Measurements from ENCODE around the gene SF3B2. TPM values are rescaled to one million over a fixed set of nuclear protein-coding genes. Genes with fewer than 3 reads are reported as not detected.
"Not testable (repeated sequence)": the region's sequence is repeated elsewhere in the genome, so short reads cannot be mapped to it uniquely, and the experiment has no call there.

Gene SF3B2
- total RNA-seq, 1 donor from 2014 or later, result 261 TPM

DNA sequence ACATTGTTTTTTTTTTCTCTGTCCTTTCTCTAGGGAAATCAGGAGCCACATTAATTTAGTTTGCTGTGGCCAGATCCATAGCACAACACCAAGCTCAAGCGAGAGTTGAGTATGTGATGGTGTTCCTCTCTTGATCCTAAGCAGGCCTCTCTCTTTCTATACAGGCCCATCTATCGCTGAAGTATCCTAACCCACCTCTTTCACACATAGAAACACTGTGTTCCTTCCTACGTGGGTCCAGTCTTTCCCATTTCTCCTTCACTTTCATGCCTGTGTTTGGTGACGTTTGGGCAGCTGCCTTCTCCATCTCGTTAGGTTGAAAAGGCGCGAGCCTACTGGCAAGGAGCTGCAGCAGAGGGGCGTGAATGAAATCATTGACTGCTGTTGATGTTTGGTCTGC is 20.4 kb downstream of the SF3B2 start:
- H3K4me1 Mint-ChIP-seq, result peaks cover 27% of the 10 kb centered on the region

DNA sequence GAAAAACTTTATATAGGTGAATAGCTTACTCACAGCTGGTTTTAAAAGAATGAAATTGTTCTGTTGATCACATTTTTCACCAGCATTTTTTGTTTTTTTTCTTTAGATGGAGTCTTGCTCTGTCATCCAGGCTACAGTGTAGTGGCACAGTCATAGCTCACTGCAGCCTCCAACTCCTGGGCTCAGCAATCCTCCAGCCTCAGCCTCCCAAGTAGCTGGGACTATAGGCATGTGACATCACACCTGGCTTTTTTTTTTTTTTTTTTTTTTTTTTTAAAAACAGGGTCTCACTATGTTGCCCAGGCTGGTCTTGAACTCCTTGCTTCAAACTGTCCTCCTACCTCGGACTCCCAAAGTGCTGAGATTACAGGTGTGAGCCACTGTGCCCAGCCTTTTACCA is 21.5 kb downstream of the SF3B2 start:
- peaks cover 3% of the 10 kb centered on the region for H3K27me3 Mint-ChIP-seq (ENCODE audit: low read depth)
- H3K36me3 Mint-ChIP-seq (ENCODE audit: low read depth), result peaks cover 12% of the 10 kb centered on the region
- no peak overlapping the region for H3K27ac Mint-ChIP-seq (ENCODE audit: unreplicated experiment)
- peaks cover 24% of the 10 kb centered on the region for H3K4me1 Mint-ChIP-seq
- TF ChIP-seq, protein P1, sequence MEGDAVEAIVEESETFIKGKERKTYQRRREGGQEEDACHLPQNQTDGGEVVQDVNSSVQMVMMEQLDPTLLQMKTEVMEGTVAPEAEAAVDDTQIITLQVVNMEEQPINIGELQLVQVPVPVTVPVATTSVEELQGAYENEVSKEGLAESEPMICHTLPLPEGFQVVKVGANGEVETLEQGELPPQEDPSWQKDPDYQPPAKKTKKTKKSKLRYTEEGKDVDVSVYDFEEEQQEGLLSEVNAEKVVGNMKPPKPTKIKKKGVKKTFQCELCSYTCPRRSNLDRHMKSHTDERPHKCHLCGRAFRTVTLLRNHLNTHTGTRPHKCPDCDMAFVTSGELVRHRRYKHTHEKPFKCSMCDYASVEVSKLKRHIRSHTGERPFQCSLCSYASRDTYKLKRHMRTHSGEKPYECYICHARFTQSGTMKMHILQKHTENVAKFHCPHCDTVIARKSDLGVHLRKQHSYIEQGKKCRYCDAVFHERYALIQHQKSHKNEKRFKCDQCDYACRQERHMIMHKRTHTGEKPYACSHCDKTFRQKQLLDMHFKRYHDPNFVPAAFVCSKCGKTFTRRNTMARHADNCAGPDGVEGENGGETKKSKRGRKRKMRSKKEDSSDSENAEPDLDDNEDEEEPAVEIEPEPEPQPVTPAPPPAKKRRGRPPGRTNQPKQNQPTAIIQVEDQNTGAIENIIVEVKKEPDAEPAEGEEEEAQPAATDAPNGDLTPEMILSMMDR (conservative IDR thresholded peaks at IDR 0.05), result no peak
- no peaks in the 10 kb centered on the region for H3K9me3 Mint-ChIP-seq
- H3K4me3 Mint-ChIP-seq, result peak overlapping the region; percentile 33
- no peak for DNase-seq (ENCODE audit: low read depth, low spot score)

More for the DNA sequence above, 20.4 kb downstream of the SF3B2 start:
- H3K27ac Mint-ChIP-seq (ENCODE audit: unreplicated experiment), result no peak overlapping the region
- no peak for DNase-seq (ENCODE audit: low read depth, low spot score)
- TF ChIP-seq, protein P1 (conservative IDR thresholded peaks at IDR 0.05), result no peak
- H3K36me3 Mint-ChIP-seq (ENCODE audit: low read depth), result peaks cover 16% of the 10 kb centered on the region
- H3K9me3 Mint-ChIP-seq, result no peaks in the 10 kb centered on the region
- peaks cover 6% of the 10 kb centered on the region for H3K27me3 Mint-ChIP-seq (ENCODE audit: low read depth)
- peak overlapping the region; percentile 98 for H3K4me3 Mint-ChIP-seq

DNA sequence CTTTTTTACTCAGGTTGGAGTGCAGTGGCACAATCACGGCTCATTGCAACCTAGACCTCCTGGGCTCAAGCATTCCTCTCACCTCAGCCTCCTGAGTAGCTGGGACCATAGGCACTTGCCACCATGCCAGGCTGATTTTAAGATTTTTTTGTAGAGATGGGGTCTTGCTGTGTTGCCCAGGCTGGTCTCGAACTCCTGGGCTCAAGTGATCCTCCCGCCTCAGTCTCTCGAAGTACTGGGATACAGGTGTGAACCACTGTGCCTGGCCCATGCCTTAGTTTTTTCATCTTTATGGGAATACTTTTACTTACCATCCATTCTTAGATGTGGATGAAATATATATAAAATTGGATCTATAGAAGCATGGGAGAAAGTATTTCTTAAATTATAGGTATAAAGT is 23.1 kb downstream of the SF3B2 start:
- peaks cover 19% of the 10 kb centered on the region for H3K4me1 Mint-ChIP-seq
- H3K4me3 Mint-ChIP-seq, result no peak overlapping the region
- H3K27me3 Mint-ChIP-seq (ENCODE audit: low read depth), result no peaks in the 10 kb centered on the region
- DNase-seq (ENCODE audit: low read depth, low spot score), result no peak
- H3K9me3 Mint-ChIP-seq, result no peaks in the 10 kb centered on the region
- TF ChIP-seq, protein P1 (conservative IDR thresholded peaks at IDR 0.05), result no peak
- H3K27ac Mint-ChIP-seq (ENCODE audit: unreplicated experiment), result no peak overlapping the region
- H3K36me3 Mint-ChIP-seq (ENCODE audit: low read depth), result peaks cover 8% of the 10 kb centered on the region

DNA sequence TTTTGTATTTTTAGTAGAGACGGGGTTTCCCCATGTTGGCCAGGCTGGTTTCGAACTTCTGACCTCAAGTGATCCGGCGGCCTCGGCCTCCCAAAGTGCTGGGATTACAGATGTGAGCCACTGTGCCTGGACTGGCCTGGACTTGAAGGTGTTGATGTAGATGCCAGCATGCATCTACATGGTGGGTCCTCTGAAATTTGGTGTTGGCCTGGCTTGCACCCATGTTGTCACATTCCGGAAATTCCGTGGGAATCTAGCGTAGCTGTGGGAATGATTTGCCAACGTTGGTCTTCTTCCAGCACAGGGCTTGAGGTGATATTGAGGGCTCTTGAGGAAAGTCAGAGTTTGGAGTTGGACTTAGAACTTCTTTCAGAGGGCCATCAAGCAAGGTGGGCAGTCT is 24.4 kb downstream of the SF3B2 start:
- Mint-ChIP-seq H3K4me3 (no peak overlapping the region), H3K27ac (ENCODE audit: unreplicated experiment) (no peak overlapping the region), H3K4me1 (peaks cover 12% of the 10 kb centered on the region), H3K27me3 (ENCODE audit: low read depth) (no peaks in the 10 kb centered on the region), H3K36me3 (ENCODE audit: low read depth) (peaks cover 8% of the 10 kb centered on the region), H3K9me3 (no peaks in the 10 kb centered on the region)
- TF ChIP-seq, protein P1 (conservative IDR thresholded peaks at IDR 0.05), result no peak
- no peak for DNase-seq (ENCODE audit: low read depth, low spot score)

DNA sequence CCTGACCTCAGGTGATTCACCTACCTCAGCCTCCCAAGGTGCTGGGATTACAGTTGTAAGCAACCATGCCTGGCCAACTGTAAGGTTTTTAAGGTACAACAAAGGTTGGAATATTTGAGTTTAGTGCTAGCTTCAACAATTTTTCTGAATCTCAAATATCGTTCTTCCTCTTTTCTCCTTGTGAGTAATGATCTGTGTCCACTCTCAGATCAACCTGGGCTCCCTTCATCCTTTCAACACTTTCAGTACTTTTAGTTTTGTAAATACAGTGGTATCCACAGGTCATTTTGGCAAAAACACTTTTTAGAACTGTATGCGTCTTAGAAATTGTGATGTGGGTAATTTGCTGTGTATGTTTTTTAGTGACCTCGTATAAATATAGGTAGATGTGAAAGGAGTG is 25.8 kb downstream of the SF3B2 start:
- H3K9me3 Mint-ChIP-seq, result no peaks in the 10 kb centered on the region
- H3K4me1 Mint-ChIP-seq, result no peaks in the 10 kb centered on the region
- TF ChIP-seq, protein P1 (conservative IDR thresholded peaks at IDR 0.05), result no peak
- H3K4me3 Mint-ChIP-seq, result no peak overlapping the region
- no peaks in the 10 kb centered on the region for H3K27me3 Mint-ChIP-seq (ENCODE audit: low read depth)
- H3K36me3 Mint-ChIP-seq (ENCODE audit: low read depth), result peaks cover 8% of the 10 kb centered on the region
- no peak overlapping the region for H3K27ac Mint-ChIP-seq (ENCODE audit: unreplicated experiment)
- DNase-seq (ENCODE audit: low read depth, low spot score), result no peak

DNA sequence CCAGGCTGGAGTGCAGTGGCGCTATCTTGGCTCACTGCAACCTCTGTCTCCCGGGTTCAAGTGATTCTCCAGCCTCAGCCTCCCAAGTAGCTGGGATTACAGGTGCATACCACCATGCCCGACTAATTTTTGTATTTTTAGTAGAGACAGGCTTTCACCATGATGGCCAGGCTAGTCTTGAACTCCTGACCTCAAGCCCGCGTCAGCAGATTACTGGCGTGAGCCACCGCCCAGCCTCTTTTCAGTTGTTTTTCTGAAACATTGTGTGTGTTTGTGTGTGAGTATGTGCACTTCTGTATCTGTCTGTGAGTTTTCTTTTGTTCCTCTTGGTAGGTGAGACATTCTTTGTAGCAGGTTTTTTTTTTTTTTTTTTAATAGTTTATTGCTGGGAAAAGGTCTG is 26.8 kb downstream of the SF3B2 start:
- H3K27ac Mint-ChIP-seq (ENCODE audit: unreplicated experiment); H3K9me3 Mint-ChIP-seq; DNase-seq (ENCODE audit: low read depth, low spot score); H3K4me3 Mint-ChIP-seq; H3K4me1 Mint-ChIP-seq; H3K36me3 Mint-ChIP-seq (ENCODE audit: low read depth); H3K27me3 Mint-ChIP-seq (ENCODE audit: low read depth): not testable (repeated sequence)
